SIG-M5 treated with dmso at 0.1 percent for 504 hours (cell line): ENCODE measurements around the gene MB.

Experiments
- DNase-seq: peaks from one replicate; lab custom pipeline; 2025; ENCODE audit not compliant: unreplicated experiment; lab: John Stamatoyannopoulos, UW

The MB gene

GRCh38 chr22:35618427-35619223 lies 1.5 kb upstream of the MB start:
- no peak for DNase-seq

GRCh38 chr22:35616043-35616442 lies 1.1 kb downstream of the MB start:
- no peak for DNase-seq

- no peak for DNase-seq
Observed at GRCh38 chr22:35615156-35615555, 2.0 kb downstream of the MB start.

- DNase-seq = no peak
Observed at GRCh38 chr22:35614404-35614803, 2.7 kb downstream of the MB start.

GRCh38 chr22:35612903-35613302 lies 4.2 kb downstream of the MB start:
- no peak for DNase-seq

GRCh38 chr22:35611891-35612576 lies 5.1 kb downstream of the MB start:
- peak; percentile 69 for DNase-seq

- DNase-seq = no peak
Observed at GRCh38 chr22:35611200-35611890, 5.8 kb downstream of the MB start.

- no peak for DNase-seq
Observed at GRCh38 chr22:35610741-35611140, 6.4 kb downstream of the MB start.

- DNase-seq = no peak
Observed at GRCh38 chr22:35609761-35610160, 7.4 kb downstream of the MB start.

- DNase-seq = no peak
Observed at GRCh38 chr22:35609261-35609660, 7.9 kb downstream of the MB start.

- no peak for DNase-seq
Observed at GRCh38 chr22:35608088-35608487, 9.0 kb downstream of the MB start.

- no peak for DNase-seq
Observed at GRCh38 chr22:35606916-35607315, 10.2 kb downstream of the MB start.

GRCh38 chr22:35605851-35606481 lies 11.2 kb downstream of the MB start:
- DNase-seq = no peak

- DNase-seq = no peak
Observed at GRCh38 chr22:35605369-35605680, 11.8 kb downstream of the MB start.

- peak; percentile 5 for DNase-seq
Observed at GRCh38 chr22:35604621-35605368, 12.3 kb downstream of the MB start.

- DNase-seq = peak; percentile 85
Observed at GRCh38 chr22:35601743-35602615, 15.2 kb downstream of the MB start.

GRCh38 chr22:35601013-35601580 lies 16.0 kb downstream of the MB start:
- DNase-seq = no peak

GRCh38 chr22:35600476-35600875 lies 16.7 kb downstream of the MB start:
- DNase-seq = no peak

GRCh38 chr22:35599364-35599763 lies 17.8 kb downstream of the MB start:
- DNase-seq = no peak

GRCh38 chr22:35598396-35598710 lies 18.8 kb downstream of the MB start:
- DNase-seq = peak; percentile 24
